WI38 (cell line): ENCODE results near the gene ETV3L.

ENCODE experiments used
- H3K4me3 ChIP-seq: 2 replicates; pipeline ENCODE4 v1.5.1; 2011; ENCODE audit warnings: low read depth, mild to moderate bottlenecking, control low read depth, low read length
- CTCF ChIP-seq: IDR thresholded peaks from 2 replicates; pipeline ENCODE4 v1.5.1; 2012; ENCODE audit warnings: low read depth, mild to moderate bottlenecking, control low read depth, low read length

ETV3L gene

GRCh38 chr1:157099633-157100009, at the start of gene ETV3L:
Gene ETV3L, minus strand, starts transcription at chr1:157099808. Its CDS starts 285 bp downstream, at chr1:157099523.
- TF ChIP-seq CTCF, result no peak
- H3K4me3 ChIP-seq, result no peak within 1 kb of the TSS

GRCh38 chr1:157147906-157148700, 48.5 kb upstream of the ETV3L start:
- no peak for TF ChIP-seq CTCF
- H3K4me3 ChIP-seq, result no peak overlapping the region

- H3K4me3 ChIP-seq, result no peak overlapping the region
- no peak for TF ChIP-seq CTCF
Observed at GRCh38 chr1:157147037-157147436, 47.4 kb upstream of the ETV3L start.

GRCh38 chr1:157146244-157146643, 46.6 kb upstream of the ETV3L start:
- TF ChIP-seq CTCF, result no peak
- H3K4me3 ChIP-seq, result no peak overlapping the region

- TF ChIP-seq CTCF, result no peak
- H3K4me3 ChIP-seq, result no peak overlapping the region
Observed at GRCh38 chr1:157145076-157145475, 45.5 kb upstream of the ETV3L start.

- no peak for TF ChIP-seq CTCF
- H3K4me3 ChIP-seq, result no peak overlapping the region
Observed at GRCh38 chr1:157144509-157144908, 44.9 kb upstream of the ETV3L start.

- H3K4me3 ChIP-seq, result no peak overlapping the region
- no peak for TF ChIP-seq CTCF
Observed at GRCh38 chr1:157142765-157143423, 43.3 kb upstream of the ETV3L start.
